ENCODE results near the gene CA10. TPM values are rescaled to one million over a fixed set of nuclear protein-coding genes. Genes with fewer than 3 reads are reported as not detected.

Gene CA10
- total RNA-seq, 2 experiments from 2014 or later = not detected

- no peaks in the 10 kb centered on the region for H3K9me3 Mint-ChIP-seq
- POLR2A ChIA-PET = no interaction called here
- TF ChIP-seq, protein P1, sequence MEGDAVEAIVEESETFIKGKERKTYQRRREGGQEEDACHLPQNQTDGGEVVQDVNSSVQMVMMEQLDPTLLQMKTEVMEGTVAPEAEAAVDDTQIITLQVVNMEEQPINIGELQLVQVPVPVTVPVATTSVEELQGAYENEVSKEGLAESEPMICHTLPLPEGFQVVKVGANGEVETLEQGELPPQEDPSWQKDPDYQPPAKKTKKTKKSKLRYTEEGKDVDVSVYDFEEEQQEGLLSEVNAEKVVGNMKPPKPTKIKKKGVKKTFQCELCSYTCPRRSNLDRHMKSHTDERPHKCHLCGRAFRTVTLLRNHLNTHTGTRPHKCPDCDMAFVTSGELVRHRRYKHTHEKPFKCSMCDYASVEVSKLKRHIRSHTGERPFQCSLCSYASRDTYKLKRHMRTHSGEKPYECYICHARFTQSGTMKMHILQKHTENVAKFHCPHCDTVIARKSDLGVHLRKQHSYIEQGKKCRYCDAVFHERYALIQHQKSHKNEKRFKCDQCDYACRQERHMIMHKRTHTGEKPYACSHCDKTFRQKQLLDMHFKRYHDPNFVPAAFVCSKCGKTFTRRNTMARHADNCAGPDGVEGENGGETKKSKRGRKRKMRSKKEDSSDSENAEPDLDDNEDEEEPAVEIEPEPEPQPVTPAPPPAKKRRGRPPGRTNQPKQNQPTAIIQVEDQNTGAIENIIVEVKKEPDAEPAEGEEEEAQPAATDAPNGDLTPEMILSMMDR (IDR thresholded peaks at IDR 0.05) = no peak
- Histone ChIP-seq H3K27ac (ENCODE audit: low read depth in 1 of 2, low read length in 2 of 2) (no peak overlapping the region), H3K36me3 (ENCODE audit: insufficient read depth, low read length) (no peaks in the 10 kb centered on the region), H3K4me3 (ENCODE audit: low read length) (no peak overlapping the region), H3K4me1 (ENCODE audit: insufficient read depth, low read length) (no peaks in the 10 kb centered on the region), H3K27me3 (ENCODE audit: control insufficient read depth in 1 of 2, insufficient read depth in 2 of 2, low read length in 2 of 2) (no peaks in the 10 kb centered on the region), H3K9me3 (ENCODE audit: control insufficient read depth in 1 of 2, insufficient read depth in 1 of 2, low read length in 2 of 2) (no peaks in the 10 kb centered on the region)
- no peaks in the 10 kb centered on the region for H3K4me1 Mint-ChIP-seq (ENCODE audit: low read depth)
- H3K4me3 Mint-ChIP-seq = no peak overlapping the region
- H3K27ac Mint-ChIP-seq = no peak overlapping the region
- intact Hi-C loops (cut with DNase I, micrococcal nuclease) = no loop called here
- CTCF ChIA-PET = no interaction called here
- H3K36me3 Mint-ChIP-seq (ENCODE audit: low read depth) = no peaks in the 10 kb centered on the region
- DNase-seq (no peak), ATAC-seq (ENCODE audit: poor library complexity) (no peak)
- H3K27me3 Mint-ChIP-seq = peaks cover 6% of the 10 kb centered on the region
Measured at GRCh38 chr17:51740531-51740930, 418.0 kb downstream of the CA10 start.

DNA sequence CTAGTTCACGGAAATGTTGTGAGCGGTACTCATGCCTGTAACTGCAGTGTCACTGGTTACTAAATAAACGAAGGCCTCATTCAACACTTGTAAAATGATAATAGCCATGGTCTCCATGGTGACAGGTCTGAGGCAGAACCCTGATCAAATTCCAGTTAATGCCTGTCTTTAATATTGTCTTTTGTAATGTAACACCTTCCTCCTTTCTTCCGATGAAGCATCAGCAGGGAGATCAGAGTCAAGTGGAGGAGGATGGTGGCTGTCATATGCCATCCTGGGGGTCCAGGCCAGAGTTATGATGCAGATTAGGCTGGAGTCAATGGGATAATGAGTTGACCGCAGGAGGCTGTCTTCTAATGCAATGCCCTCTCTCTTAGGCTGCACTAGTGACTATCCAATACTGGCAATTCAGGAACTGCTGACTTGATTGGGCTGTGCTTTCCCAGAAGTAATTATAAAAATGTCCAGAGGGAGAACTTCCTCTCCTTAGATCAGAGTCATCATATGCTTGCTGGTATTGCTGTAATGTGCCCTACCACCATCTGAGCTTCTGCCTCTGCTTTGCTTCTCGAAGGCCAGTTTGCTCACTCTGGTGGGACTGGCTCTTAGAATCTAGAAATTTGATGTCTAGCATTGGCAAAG lies 419.1 kb downstream of the CA10 start:
- Histone ChIP-seq H3K27ac (ENCODE audit: low read depth in 1 of 2, low read length in 2 of 2) (no peak overlapping the region), H3K4me1 (ENCODE audit: insufficient read depth, low read length) (no peaks in the 10 kb centered on the region), H3K9me3 (ENCODE audit: control insufficient read depth in 1 of 2, insufficient read depth in 1 of 2, low read length in 2 of 2) (no peaks in the 10 kb centered on the region), H3K36me3 (ENCODE audit: insufficient read depth, low read length) (no peaks in the 10 kb centered on the region), H3K27me3 (ENCODE audit: control insufficient read depth in 1 of 2, insufficient read depth in 2 of 2, low read length in 2 of 2) (no peaks in the 10 kb centered on the region), H3K4me3 (ENCODE audit: low read length) (no peak overlapping the region)
- POLR2A ChIA-PET = no interaction called here
- Mint-ChIP-seq H3K27ac (no peak overlapping the region), H3K36me3 (ENCODE audit: low read depth) (no peaks in the 10 kb centered on the region), H3K9me3 (no peaks in the 10 kb centered on the region), H3K27me3 (peaks cover 11% of the 10 kb centered on the region), H3K4me3 (no peak overlapping the region), H3K4me1 (ENCODE audit: low read depth) (no peaks in the 10 kb centered on the region)
- TF ChIP-seq, protein P1 (IDR thresholded peaks at IDR 0.05) = no peak
- DNase-seq = no peak
- intact Hi-C loops (cut with DNase I, micrococcal nuclease) = loop anchor here in 1 of 2 experiments (10.0 kb wide), 1 partner anchor 445 kb away; no protein-coding TSS in a partner anchor
- CTCF ChIA-PET = no interaction called here
- no peak for ATAC-seq (ENCODE audit: poor library complexity)

- Histone ChIP-seq H3K36me3 (ENCODE audit: insufficient read depth, low read length) (no peaks in the 10 kb centered on the region), H3K27me3 (ENCODE audit: control insufficient read depth in 1 of 2, insufficient read depth in 2 of 2, low read length in 2 of 2) (peaks cover 0 to 6% of the 10 kb centered on the region in 2 experiments), H3K9me3 (ENCODE audit: control insufficient read depth in 1 of 2, insufficient read depth in 1 of 2, low read length in 2 of 2) (no peaks in the 10 kb centered on the region), H3K27ac (ENCODE audit: low read depth in 1 of 2, low read length in 2 of 2) (no peak overlapping the region), H3K4me3 (ENCODE audit: low read length) (no peak overlapping the region), H3K4me1 (ENCODE audit: insufficient read depth, low read length) (no peaks in the 10 kb centered on the region)
- Mint-ChIP-seq H3K27me3 (peaks cover 25% of the 10 kb centered on the region), H3K4me3 (no peak overlapping the region), H3K4me1 (ENCODE audit: low read depth) (no peaks in the 10 kb centered on the region), H3K9me3 (no peaks in the 10 kb centered on the region), H3K36me3 (ENCODE audit: low read depth) (no peaks in the 10 kb centered on the region), H3K27ac (no peak overlapping the region)
- ChIA-PET CTCF (interaction anchor here (0.8 kb wide), 1 partner anchor 14 kb away, joined by 3 read pairs; no protein-coding TSS in a partner anchor), POLR2A (no interaction called here)
- TF ChIP-seq, protein P1 (IDR thresholded peaks at IDR 0.05) = no peak
- ATAC-seq (ENCODE audit: poor library complexity) = no peak
- intact Hi-C loops (cut with DNase I, micrococcal nuclease) = loop anchor here in 1 of 2 experiments (10.0 kb wide), 1 partner anchor 442 kb away; no protein-coding TSS in a partner anchor
- DNase-seq = no peak
Measured at GRCh38 chr17:51736356-51736755, 422.2 kb downstream of the CA10 start.
